SK-N-SH treated with all-trans-retinoic acid at 6 μM for 48 hours (cell line): ENCODE data around the gene KCNG2.
"Not testable (repeated sequence)": the region's sequence is repeated elsewhere in the genome, so short reads cannot be mapped to it uniquely, and the experiment has no call there.

ENCODE experiments used
- ATAC-seq: fragments of 200-7000 bp; cut with Tn5 transposase; 3 replicates; pipeline ENCODE4 v1.9.1; 2020; ENCODE audit warnings: mild to moderate bottlenecking, moderate library complexity
- BACH2 ChIP-seq: fragments of 250-450 bp; sonication (Bioruptor Pico); IDR thresholded peaks from 2 replicates; pipeline ENCODE4 v1.9.0; 2021; ENCODE audit warnings: mild to moderate bottlenecking, borderline replicate concordance
- CSDC2 ChIP-seq: fragments of 250-450 bp; sonication (Bioruptor Pico); IDR thresholded peaks from 2 replicates; pipeline ENCODE4 v1.5.0; 2020; ENCODE audit warnings: mild to moderate bottlenecking, moderate library complexity
- CSRNP3 ChIP-seq: fragments of 250-450 bp; sonication (Bioruptor Pico); IDR thresholded peaks from 2 replicates; pipeline ENCODE4 v1.5.1; 2021; ENCODE audit warnings: mild to moderate bottlenecking, moderate library complexity
- ESRRG ChIP-seq: fragments of 250-450 bp; sonication (Bioruptor Pico); IDR thresholded peaks from 2 replicates; pipeline ENCODE4 v1.6.1; 2021; ENCODE audit warnings: mild to moderate bottlenecking
- GLIS3 ChIP-seq: fragments of 250-450 bp; sonication (Bioruptor Pico); IDR thresholded peaks from 2 replicates; pipeline ENCODE4 v1.5.0; 2020; ENCODE audit warnings: mild to moderate bottlenecking, moderate library complexity
- ISL1 ChIP-seq: fragments of 250-450 bp; sonication (Bioruptor Pico); IDR thresholded peaks from 2 replicates; pipeline ENCODE4 v2.1.2; 2022; ENCODE audit warnings: mild to moderate bottlenecking, moderate library complexity
- OSR1 ChIP-seq: fragments of 250-450 bp; sonication (Bioruptor Pico); IDR thresholded peaks from 2 replicates; pipeline ENCODE4 v1.8.0; 2022; ENCODE audit warnings: moderate library complexity, mild to moderate bottlenecking, inconsistent platforms
- POU6F1 ChIP-seq: fragments of 250-450 bp; sonication (Bioruptor Pico); IDR thresholded peaks from 2 replicates; pipeline ENCODE4 v1.8.0; 2021; ENCODE audit warnings: low read depth, mild to moderate bottlenecking, moderate library complexity, borderline replicate concordance
- PPARA ChIP-seq: fragments of 250-450 bp; sonication (Bioruptor Pico); IDR thresholded peaks from 2 replicates; pipeline ENCODE4 v1.5.0; 2020; ENCODE audit warnings: mild to moderate bottlenecking, borderline replicate concordance
- TCF4 ChIP-seq: fragments of 250-450 bp; sonication (Bioruptor Pico); IDR thresholded peaks from 2 replicates; pipeline ENCODE4 v1.8.0; 2021; ENCODE audit warnings: mild to moderate bottlenecking, moderate library complexity, borderline replicate concordance
- TOX ChIP-seq: fragments of 250-450 bp; sonication (Bioruptor Pico); IDR thresholded peaks from 2 replicates; pipeline ENCODE4 v1.8.0; 2021; ENCODE audit warnings: mild to moderate bottlenecking, moderate library complexity, borderline replicate concordance
- ZC3H10 ChIP-seq: fragments of 250-450 bp; sonication (Bioruptor Pico); IDR thresholded peaks from 2 replicates; pipeline ENCODE4 v1.5.1; 2021; ENCODE audit warnings: mild to moderate bottlenecking, moderate library complexity
- ZFP30 ChIP-seq: fragments of 450-650 bp; formaldehyde crosslinking; IDR thresholded peaks from 2 replicates; pipeline ENCODE4 v1.5.0; 2022; ENCODE audit warnings: mild to moderate bottlenecking, moderate library complexity
- ZNF70 ChIP-seq: fragments of 450-650 bp; formaldehyde crosslinking; IDR thresholded peaks from 2 replicates; pipeline ENCODE4 v1.5.0; 2020; ENCODE audit warnings: mild to moderate bottlenecking, moderate library complexity
- ZNF8 ChIP-seq: fragments of 450-650 bp; formaldehyde crosslinking; IDR thresholded peaks from 2 replicates; pipeline ENCODE4 v1.5.0; 2020; ENCODE audit warnings: mild to moderate bottlenecking, moderate library complexity
- TF ChIP-seq, protein P1 (sequence below): fragments of 250-450 bp; sonication (Bioruptor Pico); IDR thresholded peaks from 2 replicates; pipeline ENCODE4 v1.5.0; 2020; ENCODE audit warnings: mild to moderate bottlenecking, moderate library complexity

The KCNG2 gene

DNA sequence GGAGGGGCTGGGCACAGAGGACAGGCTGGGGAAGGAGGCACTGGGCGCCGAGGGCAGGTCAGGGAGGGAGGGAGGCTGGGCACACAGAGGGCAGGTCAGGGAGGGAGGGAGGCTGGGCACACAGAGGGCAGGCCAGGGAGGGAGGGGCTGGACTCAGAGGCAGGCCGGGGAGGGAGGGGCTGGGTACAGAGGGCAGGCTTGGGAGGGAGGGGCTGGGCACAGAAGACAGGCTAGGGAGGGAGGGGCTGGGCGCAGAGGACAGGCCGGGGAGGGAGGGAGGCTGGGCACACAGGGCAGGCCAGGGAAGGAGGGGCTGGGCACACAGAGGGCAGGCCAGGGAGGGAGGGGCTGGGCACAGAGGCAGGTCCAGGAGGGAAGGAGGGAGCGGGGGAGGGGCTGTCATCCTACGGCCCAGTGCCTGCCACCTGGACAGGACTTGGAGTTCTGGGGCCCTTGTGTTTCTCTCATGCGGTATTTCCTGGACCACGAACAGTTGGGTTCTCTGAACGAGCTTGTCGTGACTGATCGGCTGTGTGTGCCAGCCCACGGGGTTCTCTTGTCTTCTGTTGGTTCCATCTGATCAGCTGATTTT is 46.7 kb upstream of the KCNG2 start:
- no peak for TF ChIP-seq ESRRG (CRISPR knock-in tag)
- TF ChIP-seq ZC3H10, result no peak
- no peak for TF ChIP-seq CSRNP3
- TF ChIP-seq, protein P1, sequence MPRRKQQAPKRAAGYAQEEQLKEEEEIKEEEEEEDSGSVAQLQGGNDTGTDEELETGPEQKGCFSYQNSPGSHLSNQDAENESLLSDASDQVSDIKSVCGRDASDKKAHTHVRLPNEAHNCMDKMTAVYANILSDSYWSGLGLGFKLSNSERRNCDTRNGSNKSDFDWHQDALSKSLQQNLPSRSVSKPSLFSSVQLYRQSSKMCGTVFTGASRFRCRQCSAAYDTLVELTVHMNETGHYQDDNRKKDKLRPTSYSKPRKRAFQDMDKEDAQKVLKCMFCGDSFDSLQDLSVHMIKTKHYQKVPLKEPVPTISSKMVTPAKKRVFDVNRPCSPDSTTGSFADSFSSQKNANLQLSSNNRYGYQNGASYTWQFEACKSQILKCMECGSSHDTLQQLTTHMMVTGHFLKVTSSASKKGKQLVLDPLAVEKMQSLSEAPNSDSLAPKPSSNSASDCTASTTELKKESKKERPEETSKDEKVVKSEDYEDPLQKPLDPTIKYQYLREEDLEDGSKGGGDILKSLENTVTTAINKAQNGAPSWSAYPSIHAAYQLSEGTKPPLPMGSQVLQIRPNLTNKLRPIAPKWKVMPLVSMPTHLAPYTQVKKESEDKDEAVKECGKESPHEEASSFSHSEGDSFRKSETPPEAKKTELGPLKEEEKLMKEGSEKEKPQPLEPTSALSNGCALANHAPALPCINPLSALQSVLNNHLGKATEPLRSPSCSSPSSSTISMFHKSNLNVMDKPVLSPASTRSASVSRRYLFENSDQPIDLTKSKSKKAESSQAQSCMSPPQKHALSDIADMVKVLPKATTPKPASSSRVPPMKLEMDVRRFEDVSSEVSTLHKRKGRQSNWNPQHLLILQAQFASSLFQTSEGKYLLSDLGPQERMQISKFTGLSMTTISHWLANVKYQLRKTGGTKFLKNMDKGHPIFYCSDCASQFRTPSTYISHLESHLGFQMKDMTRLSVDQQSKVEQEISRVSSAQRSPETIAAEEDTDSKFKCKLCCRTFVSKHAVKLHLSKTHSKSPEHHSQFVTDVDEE (CRISPR knock-in tag), result no peak
- no peak for TF ChIP-seq TCF4 (CRISPR knock-in tag)
- TF ChIP-seq ZFP30, result no peak
- no peak for TF ChIP-seq OSR1 (CRISPR knock-in tag)
- TF ChIP-seq, all 23 proteins: peak for 0
- no peak for ATAC-seq

DNA sequence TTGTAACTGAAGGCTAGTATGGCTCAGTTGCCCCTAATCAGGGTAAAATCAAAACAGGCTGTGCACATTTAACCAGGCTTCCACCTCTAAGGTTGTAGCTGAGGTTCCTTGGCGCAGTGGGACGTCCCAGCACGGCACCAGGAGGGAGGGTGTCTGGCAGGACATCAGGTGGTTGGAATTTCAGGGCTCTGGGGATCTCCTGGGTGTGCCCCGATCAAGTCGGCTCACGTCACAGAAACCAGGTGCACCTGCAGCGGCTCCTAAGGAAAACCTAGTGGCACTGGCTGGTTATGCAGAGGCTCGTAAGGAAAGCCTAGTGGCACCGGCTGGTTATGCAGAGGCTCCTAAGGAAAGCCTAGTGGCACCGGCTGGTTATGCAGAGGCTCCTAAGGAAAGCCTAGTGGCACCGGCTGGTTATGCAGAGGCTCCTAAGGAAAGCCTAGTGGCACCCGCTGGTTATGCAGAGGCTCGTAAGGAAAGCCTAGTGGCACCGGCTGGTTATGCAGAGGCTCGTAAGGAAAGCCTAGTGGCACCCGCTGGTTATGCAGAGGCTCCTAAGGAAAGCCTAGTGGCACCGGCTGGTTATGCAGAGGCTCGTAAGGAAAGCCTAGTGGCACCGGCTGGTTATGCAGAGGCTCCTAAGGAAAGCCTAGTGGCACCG is 45.7 kb upstream of the KCNG2 start:
- not testable (repeated sequence) for ATAC-seq

- not testable (repeated sequence) for ATAC-seq
These were observed 44.8 kb upstream of the KCNG2 start for GRCh38 chr18:79752946-79753345.

- ATAC-seq, result no peak
- no peak for TF ChIP-seq GLIS3 (CRISPR knock-in tag)
- TF ChIP-seq, protein P1 (CRISPR knock-in tag), result no peak
- TF ChIP-seq ZNF70 (CRISPR knock-in tag), result no peak
- no peak for TF ChIP-seq CSRNP3
- TF ChIP-seq ISL1 (CRISPR knock-in tag), result no peak
- no peak for TF ChIP-seq CSDC2 (CRISPR knock-in tag)
- no peak for TF ChIP-seq ZNF8 (CRISPR knock-in tag)
- TF ChIP-seq BACH2 (CRISPR knock-in tag), result no peak
- no peak for TF ChIP-seq PPARA (CRISPR knock-in tag)
- TF ChIP-seq POU6F1 (CRISPR knock-in tag), result no peak
- no peak for TF ChIP-seq TOX (CRISPR knock-in tag)
These were observed 44.3 kb upstream of the KCNG2 start for GRCh38 chr18:79753391-79753851.
